ENCODE results near the gene ARHGAP6.

ARHGAP6 gene

DNA sequence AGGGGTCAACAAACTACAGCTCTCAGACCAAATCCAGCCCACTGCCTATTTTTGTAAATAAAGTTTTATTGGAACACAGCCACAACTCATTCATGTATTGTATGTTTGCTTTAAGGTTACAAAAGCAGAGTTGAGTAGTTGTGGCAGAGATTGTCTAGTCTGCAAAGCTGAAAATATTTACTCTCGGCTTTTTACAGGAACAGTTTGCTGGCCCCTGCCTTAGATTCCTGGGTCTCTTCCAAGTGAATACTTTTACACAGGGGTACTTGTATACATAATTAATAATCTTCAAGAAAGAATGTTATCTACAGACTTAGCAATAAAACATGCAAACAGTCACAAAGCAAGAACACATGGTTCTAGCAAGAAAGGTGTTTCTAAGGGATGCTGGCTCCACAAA is 218.3 kb downstream of the ARHGAP6 start:
- Mint-ChIP-seq H3K27ac (no peak overlapping the region), H3K36me3 (ENCODE audit: low read depth) (no peaks in the 10 kb centered on the region), H3K4me3 (no peak overlapping the region), H3K4me1 (no peaks in the 10 kb centered on the region), H3K27me3 (ENCODE audit: low read depth, poor library complexity) (no peaks in the 10 kb centered on the region), H3K9me3 (peaks cover 29% of the 10 kb centered on the region)
- DNase-seq, result no peak
- TF ChIP-seq, protein P1, sequence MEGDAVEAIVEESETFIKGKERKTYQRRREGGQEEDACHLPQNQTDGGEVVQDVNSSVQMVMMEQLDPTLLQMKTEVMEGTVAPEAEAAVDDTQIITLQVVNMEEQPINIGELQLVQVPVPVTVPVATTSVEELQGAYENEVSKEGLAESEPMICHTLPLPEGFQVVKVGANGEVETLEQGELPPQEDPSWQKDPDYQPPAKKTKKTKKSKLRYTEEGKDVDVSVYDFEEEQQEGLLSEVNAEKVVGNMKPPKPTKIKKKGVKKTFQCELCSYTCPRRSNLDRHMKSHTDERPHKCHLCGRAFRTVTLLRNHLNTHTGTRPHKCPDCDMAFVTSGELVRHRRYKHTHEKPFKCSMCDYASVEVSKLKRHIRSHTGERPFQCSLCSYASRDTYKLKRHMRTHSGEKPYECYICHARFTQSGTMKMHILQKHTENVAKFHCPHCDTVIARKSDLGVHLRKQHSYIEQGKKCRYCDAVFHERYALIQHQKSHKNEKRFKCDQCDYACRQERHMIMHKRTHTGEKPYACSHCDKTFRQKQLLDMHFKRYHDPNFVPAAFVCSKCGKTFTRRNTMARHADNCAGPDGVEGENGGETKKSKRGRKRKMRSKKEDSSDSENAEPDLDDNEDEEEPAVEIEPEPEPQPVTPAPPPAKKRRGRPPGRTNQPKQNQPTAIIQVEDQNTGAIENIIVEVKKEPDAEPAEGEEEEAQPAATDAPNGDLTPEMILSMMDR (IDR thresholded peaks at IDR 0.05), result no peak

DNA sequence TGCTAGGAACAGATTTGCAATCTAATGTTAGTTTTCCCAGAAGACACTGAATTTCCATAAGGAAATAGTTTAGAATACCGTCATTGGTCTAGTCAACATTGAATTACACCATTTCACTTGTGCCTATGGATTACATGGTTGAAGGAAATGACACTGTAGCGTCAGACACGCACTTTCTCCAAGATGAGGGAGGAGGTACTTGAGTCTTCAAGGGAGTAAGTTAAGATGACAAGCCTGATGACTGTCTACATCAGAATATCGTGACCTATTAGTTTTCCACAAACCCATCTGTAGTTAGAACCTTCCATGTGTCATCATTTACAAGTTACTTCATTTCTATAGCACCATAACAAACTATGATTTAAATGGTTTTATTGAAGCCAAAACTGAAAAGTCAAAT is 218.8 kb downstream of the ARHGAP6 start:
- H3K36me3 Mint-ChIP-seq (ENCODE audit: low read depth), result no peaks in the 10 kb centered on the region
- H3K27me3 Mint-ChIP-seq (ENCODE audit: low read depth, poor library complexity), result no peaks in the 10 kb centered on the region
- peaks cover 29% of the 10 kb centered on the region for H3K9me3 Mint-ChIP-seq
- TF ChIP-seq, protein P1 (IDR thresholded peaks at IDR 0.05), result no peak
- no peak overlapping the region for H3K4me3 Mint-ChIP-seq
- H3K27ac Mint-ChIP-seq, result no peak overlapping the region
- DNase-seq, result no peak
- no peaks in the 10 kb centered on the region for H3K4me1 Mint-ChIP-seq

DNA sequence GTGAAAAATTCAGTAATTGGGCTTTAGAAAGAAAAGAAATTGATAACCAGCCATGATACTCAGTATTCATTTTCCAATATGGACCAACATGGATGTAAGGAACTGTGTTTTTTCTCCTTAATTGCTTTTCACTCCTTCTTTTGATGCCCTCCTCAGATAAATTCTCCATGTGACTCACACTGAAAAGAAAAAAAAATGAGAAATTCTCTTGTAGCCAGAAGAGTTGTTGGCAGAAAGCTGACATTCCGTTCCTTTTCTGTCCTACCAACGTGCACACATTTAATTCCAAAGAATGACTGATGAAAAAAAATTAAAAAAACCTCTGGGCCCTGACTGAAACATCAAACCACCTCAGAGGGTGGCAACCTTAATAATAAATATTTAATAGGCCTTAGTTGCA is 219.4 kb downstream of the ARHGAP6 start:
- no peaks in the 10 kb centered on the region for H3K4me1 Mint-ChIP-seq
- no peak overlapping the region for H3K27ac Mint-ChIP-seq

DNA sequence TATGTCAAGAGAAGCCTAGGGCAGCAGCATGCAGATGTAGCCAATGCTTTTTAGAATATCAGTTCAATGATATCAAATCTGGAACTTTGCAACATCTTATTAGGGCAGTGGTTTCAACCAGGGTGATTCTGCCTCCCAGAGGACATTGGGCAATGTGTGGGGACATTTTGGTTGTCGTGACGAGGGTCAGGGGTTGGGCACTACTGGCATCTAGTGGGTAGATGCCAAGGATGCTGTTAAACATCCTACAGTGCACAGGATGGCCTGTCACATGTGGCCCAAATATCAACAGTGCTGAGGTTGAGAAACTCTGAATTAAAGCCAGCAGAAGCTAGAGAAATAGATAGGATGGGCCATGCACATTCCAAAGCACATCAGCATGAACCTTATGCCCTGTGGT is 220.2 kb downstream of the ARHGAP6 start:
- no peak overlapping the region for H3K4me3 Mint-ChIP-seq
- DNase-seq, result no peak
- TF ChIP-seq, protein P1 (IDR thresholded peaks at IDR 0.05), result no peak
- no peaks in the 10 kb centered on the region for H3K27me3 Mint-ChIP-seq (ENCODE audit: low read depth, poor library complexity)
- no peaks in the 10 kb centered on the region for H3K36me3 Mint-ChIP-seq (ENCODE audit: low read depth)
- H3K9me3 Mint-ChIP-seq, result peaks cover 22% of the 10 kb centered on the region
- H3K4me1 Mint-ChIP-seq, result no peaks in the 10 kb centered on the region
- H3K27ac Mint-ChIP-seq, result no peak overlapping the region

More for the DNA sequence above, 219.4 kb downstream of the ARHGAP6 start:
- Mint-ChIP-seq H3K4me3 (no peak overlapping the region), H3K27me3 (ENCODE audit: low read depth, poor library complexity) (no peaks in the 10 kb centered on the region), H3K36me3 (ENCODE audit: low read depth) (no peaks in the 10 kb centered on the region), H3K9me3 (peaks cover 24% of the 10 kb centered on the region)
- no peak for DNase-seq
- TF ChIP-seq, protein P1 (IDR thresholded peaks at IDR 0.05), result no peak

DNA sequence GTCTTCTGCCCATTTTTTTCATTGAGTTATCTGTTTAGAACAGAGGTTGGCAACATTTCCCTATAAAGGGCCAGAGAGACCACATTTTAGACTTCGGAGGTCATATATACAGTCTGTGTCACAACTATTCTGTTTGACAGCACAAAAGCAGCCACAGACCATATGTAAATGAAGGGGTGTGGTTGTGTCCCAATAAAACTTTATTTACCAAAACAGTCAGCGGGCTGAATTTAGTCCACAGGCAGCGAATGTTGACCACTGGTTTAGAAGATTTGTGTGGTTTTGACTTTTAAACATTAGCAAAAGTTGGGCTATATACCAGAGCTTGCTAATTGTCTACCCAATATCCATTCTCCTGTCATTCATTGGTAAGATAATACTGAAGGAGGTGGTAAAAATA is 221.7 kb downstream of the ARHGAP6 start:
- H3K4me1 Mint-ChIP-seq, result no peaks in the 10 kb centered on the region
- TF ChIP-seq, protein P1 (IDR thresholded peaks at IDR 0.05), result no peak
- H3K27ac Mint-ChIP-seq, result no peak overlapping the region
- H3K27me3 Mint-ChIP-seq (ENCODE audit: low read depth, poor library complexity), result no peaks in the 10 kb centered on the region
- DNase-seq, result no peak
- H3K36me3 Mint-ChIP-seq (ENCODE audit: low read depth), result no peaks in the 10 kb centered on the region
- no peak overlapping the region for H3K4me3 Mint-ChIP-seq
- peaks cover 16% of the 10 kb centered on the region for H3K9me3 Mint-ChIP-seq

DNA sequence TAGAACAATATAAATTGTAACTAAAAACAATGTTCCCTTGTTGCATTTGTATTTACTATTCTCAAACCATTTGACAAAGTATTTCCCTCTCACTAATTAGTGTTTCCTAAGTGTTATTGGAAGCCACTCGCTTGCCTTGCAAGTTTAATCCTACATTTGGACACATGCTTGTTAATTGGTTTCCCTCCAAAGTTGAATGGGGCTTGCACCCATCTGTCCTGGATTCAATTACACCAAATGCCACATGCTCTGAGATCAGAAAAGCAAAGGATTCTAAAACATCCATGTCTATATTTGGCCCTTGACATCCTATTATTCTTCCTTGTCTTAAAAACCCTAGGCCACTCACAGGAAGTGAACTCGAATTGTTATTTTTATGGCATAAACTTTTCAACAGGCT is 225.9 kb downstream of the ARHGAP6 start:
- Mint-ChIP-seq H3K27me3 (ENCODE audit: low read depth, poor library complexity) (no peaks in the 10 kb centered on the region), H3K4me3 (no peak overlapping the region), H3K27ac (no peak overlapping the region), H3K36me3 (ENCODE audit: low read depth) (no peaks in the 10 kb centered on the region), H3K4me1 (no peaks in the 10 kb centered on the region), H3K9me3 (peaks cover 17% of the 10 kb centered on the region)
- TF ChIP-seq, protein P1 (IDR thresholded peaks at IDR 0.05), result no peak
- DNase-seq, result no peak
